OCI-LY1 (cell line): Measurements from ENCODE around the gene COQ4.

Source experiments
- H2AFZ ChIP-seq: fragments of 200-600 bp; sonication (generic), shearing (Covaris generic); 2 replicates; pipeline ENCODE4 v1.6.0; 2014; ENCODE audit warnings: antibody characterized with exemption, mild to moderate bottlenecking, low read length
- H3F3A ChIP-seq: fragments of 200-600 bp; sonication (generic), shearing (Covaris generic); 2 replicates; pipeline ENCODE4 v1.6.0; 2014; ENCODE audit warnings: mild to moderate bottlenecking, antibody characterized with exemption, low read length, moderate library complexity; ENCODE audit not compliant: insufficient read depth
- H3K27ac ChIP-seq: fragments of 200-600 bp; sonication (generic); 2 replicates; pipeline ENCODE4 v1.5.1; 2014; ENCODE audit warnings: low read length, mixed run types, mild to moderate bottlenecking, low read depth; ENCODE audit not compliant: poor library complexity, severe bottlenecking
- H3K27me3 ChIP-seq: fragments of 200-600 bp; sonication (generic); 2 replicates; pipeline ENCODE4 v1.6.0; 2014; ENCODE audit warnings: antibody characterized with exemption, mild to moderate bottlenecking, low read length, moderate library complexity; ENCODE audit not compliant: insufficient read depth
- H3K36me3 ChIP-seq: fragments of 200-600 bp; sonication (generic); 2 replicates; pipeline ENCODE4 v1.6.1; 2014; ENCODE audit warnings: mild to moderate bottlenecking, antibody characterized with exemption, low read length, moderate library complexity, mixed read lengths; ENCODE audit not compliant: insufficient read depth
- H3K4me1 ChIP-seq: fragments of 200-600 bp; sonication (generic); 2 replicates; pipeline ENCODE4 v1.5.1; 2014; ENCODE audit warnings: mild to moderate bottlenecking, low read length, moderate library complexity; ENCODE audit not compliant: insufficient read depth, severe bottlenecking
- H3K4me2 ChIP-seq: fragments of 200-600 bp; sonication (generic), shearing (Covaris generic); 2 replicates; pipeline ENCODE4 v1.6.1; 2014; ENCODE audit warnings: low read length
- H3K4me3 ChIP-seq: fragments of 200-600 bp; sonication (generic); 2 replicates; pipeline ENCODE4 v1.5.1; 2014; ENCODE audit warnings: low read length, low read depth, mild to moderate bottlenecking, mixed read lengths; ENCODE audit not compliant: poor library complexity, severe bottlenecking
- H3K79me2 ChIP-seq: fragments of 200-600 bp; shearing (Covaris generic); 2 replicates; pipeline ENCODE4 v1.6.1; 2016; ENCODE audit warnings: mixed run types, low read length, mixed read lengths; ENCODE audit not compliant: insufficient read depth
- H3K9ac ChIP-seq: fragments of 200-600 bp; sonication (generic), shearing (Covaris generic); 2 replicates; pipeline ENCODE4 v1.6.1; 2014; ENCODE audit warnings: mild to moderate bottlenecking, low read length, mixed read lengths
- H3K9me2 ChIP-seq: fragments of 200-600 bp; sonication (generic), shearing (Covaris generic); 2 replicates; pipeline ENCODE4 v1.6.1; 2014; ENCODE audit warnings: low read depth, mild to moderate bottlenecking, low read length, mixed read lengths
- H3K9me3 ChIP-seq: fragments of 200-600 bp; shearing (Covaris generic); 2 replicates; pipeline ENCODE4 v1.6.1; 2014; ENCODE audit warnings: low read length, mixed read lengths
- H4K20me1 ChIP-seq: fragments of 200-600 bp; sonication (generic), shearing (Covaris generic); 2 replicates; pipeline ENCODE4 v1.6.0; 2016; ENCODE audit warnings: mild to moderate bottlenecking, low read length; ENCODE audit not compliant: insufficient read depth
- EZH2 ChIP-seq: fragments of 200-600 bp; sonication (generic), shearing (Covaris generic); IDR thresholded peaks from 2 replicates; pipeline ENCODE4 v1.8.0; 2017; ENCODE audit warnings: borderline replicate concordance, mixed run types, mild to moderate bottlenecking, antibody characterized with exemption, low read length, moderate library complexity, mixed read lengths
- TF ChIP-seq, protein P1 (sequence below): fragments of 200-600 bp; sonication (generic), shearing (Covaris generic); IDR thresholded peaks from 2 replicates; pipeline ENCODE4 v1.5.1; 2017; ENCODE audit warnings: mild to moderate bottlenecking, antibody characterized with exemption, low read length, moderate library complexity, mixed read lengths

Gene COQ4

GRCh38 chr9:128297221-128297773 is 25.3 kb upstream of the COQ4 start:
- Histone ChIP-seq H4K20me1 (no peaks in the 10 kb centered on the region), H3K9ac (no peak overlapping the region), H3K4me2 (no peak overlapping the region), H3K9me3 (no peaks in the 10 kb centered on the region), H3K27ac (no peak overlapping the region), H3K79me2 (no peaks in the 10 kb centered on the region), H3K4me3 (no peak overlapping the region), H3F3A (no peaks in the 10 kb centered on the region), H3K9me2 (no peaks in the 10 kb centered on the region), H3K27me3 (no peaks in the 10 kb centered on the region), H2AFZ (no peak overlapping the region), H3K4me1 (peaks cover 10% of the 10 kb centered on the region), H3K36me3 (no peaks in the 10 kb centered on the region)
- no peak for TF ChIP-seq EZH2
- TF ChIP-seq, protein P1, sequence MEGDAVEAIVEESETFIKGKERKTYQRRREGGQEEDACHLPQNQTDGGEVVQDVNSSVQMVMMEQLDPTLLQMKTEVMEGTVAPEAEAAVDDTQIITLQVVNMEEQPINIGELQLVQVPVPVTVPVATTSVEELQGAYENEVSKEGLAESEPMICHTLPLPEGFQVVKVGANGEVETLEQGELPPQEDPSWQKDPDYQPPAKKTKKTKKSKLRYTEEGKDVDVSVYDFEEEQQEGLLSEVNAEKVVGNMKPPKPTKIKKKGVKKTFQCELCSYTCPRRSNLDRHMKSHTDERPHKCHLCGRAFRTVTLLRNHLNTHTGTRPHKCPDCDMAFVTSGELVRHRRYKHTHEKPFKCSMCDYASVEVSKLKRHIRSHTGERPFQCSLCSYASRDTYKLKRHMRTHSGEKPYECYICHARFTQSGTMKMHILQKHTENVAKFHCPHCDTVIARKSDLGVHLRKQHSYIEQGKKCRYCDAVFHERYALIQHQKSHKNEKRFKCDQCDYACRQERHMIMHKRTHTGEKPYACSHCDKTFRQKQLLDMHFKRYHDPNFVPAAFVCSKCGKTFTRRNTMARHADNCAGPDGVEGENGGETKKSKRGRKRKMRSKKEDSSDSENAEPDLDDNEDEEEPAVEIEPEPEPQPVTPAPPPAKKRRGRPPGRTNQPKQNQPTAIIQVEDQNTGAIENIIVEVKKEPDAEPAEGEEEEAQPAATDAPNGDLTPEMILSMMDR = no peak

DNA sequence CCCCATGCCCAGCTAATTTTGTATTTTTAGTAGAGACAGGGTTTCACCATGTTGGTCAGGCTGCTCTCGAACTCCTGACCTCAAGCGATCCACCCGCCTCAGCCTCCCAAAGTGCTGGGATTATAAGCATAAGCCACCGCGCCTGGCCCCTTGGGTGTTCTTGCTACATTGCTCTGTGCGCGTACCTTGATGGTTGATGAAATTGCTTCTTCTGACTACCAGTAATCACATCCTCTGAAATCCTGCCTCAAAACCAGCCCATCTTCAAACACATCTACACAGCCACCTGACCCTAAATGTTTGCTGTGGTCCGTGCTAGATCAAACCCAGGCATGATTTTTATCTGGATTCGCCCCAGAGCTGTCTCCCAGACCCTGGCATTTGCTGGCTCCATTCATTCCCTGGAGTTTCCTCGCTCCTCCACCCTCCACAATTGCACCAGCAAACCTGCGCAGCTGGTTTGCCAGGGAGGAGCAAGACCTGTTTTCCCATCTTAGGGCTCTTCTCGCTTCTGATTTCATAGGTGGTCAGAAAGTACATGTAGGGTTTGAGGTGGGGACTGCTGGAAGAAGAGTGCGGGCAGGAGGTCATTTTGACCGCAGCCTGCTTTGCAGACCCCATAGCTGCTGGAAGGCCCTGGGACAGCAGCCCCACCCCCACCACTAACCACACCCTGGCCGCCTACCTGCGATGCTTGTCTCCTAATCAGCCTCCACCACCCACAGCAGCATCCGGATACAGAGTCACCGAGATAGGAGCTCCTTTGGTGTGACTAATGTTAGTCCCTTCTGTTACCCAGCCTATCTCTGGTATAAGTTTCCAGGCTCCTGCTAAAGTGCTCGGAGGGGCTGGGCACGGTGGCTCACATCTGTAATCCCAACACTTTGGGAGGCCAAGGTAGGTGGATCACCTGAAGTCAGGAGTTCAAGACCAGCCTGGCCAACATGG is 23.8 kb upstream of the COQ4 start:
- H3K4me2 ChIP-seq = no peak overlapping the region
- H3K27ac ChIP-seq = no peak overlapping the region
- no peaks in the 10 kb centered on the region for H3K27me3 ChIP-seq
- H3K4me1 ChIP-seq = peaks cover 10% of the 10 kb centered on the region
- H3K36me3 ChIP-seq = no peaks in the 10 kb centered on the region
- H3K9me3 ChIP-seq = no peaks in the 10 kb centered on the region
- H3K9me2 ChIP-seq = no peaks in the 10 kb centered on the region
- TF ChIP-seq, protein P1 = no peak
- TF ChIP-seq EZH2 = no peak
- no peak overlapping the region for H3K9ac ChIP-seq
- H3K79me2 ChIP-seq = no peaks in the 10 kb centered on the region
- no peak overlapping the region for H2AFZ ChIP-seq
- H3K4me3 ChIP-seq = no peak overlapping the region
- H3F3A ChIP-seq = no peaks in the 10 kb centered on the region
- no peaks in the 10 kb centered on the region for H4K20me1 ChIP-seq

DNA sequence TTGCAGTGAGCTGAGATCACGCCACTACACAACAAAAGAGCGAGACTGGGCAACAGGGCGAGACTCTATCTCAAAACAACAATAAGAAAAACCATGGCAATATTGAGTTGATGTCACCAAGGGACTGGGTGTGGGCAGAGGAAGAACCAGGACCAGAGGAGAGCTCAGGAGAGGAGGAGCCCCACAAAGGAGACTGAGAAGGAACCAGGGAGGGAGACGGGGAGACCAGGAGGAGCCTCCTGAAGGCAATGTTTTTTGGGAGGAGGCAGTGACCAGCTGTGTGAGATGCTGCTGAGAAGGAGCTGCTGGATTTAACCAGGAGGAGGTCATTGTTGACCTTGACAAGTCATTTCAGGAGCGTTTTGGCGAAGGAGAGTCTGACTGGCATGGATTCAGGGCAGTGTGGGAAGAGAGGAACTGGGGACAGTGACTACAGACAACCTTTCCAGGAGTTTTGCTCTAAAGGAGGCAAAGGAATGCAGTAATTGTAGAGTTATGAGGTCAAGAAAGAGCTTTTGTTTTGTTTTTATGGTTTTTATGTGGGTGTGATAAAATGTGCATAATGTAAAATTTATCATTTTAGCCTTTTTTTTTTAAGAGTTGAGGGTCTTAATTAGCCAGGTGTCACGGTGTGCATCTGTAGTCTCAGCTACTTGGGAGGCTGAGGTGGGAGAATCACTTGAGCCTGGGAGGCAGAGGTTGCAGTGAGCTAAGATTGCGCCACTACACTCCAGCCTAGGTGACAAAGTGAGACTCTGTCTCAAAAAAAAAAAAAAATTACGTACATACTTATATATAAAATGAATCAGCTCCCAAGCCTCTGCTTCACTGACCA is 18.3 kb upstream of the COQ4 start:
- Histone ChIP-seq H3K4me1 (no peaks in the 10 kb centered on the region), H3K9me3 (no peaks in the 10 kb centered on the region), H3K9me2 (no peaks in the 10 kb centered on the region), H3K4me2 (no peak overlapping the region), H3K27me3 (no peaks in the 10 kb centered on the region), H3K4me3 (no peak overlapping the region), H2AFZ (no peak overlapping the region), H3K36me3 (peaks cover 17% of the 10 kb centered on the region), H3K27ac (no peak overlapping the region), H3F3A (no peaks in the 10 kb centered on the region), H3K9ac (no peak overlapping the region), H4K20me1 (no peaks in the 10 kb centered on the region), H3K79me2 (no peaks in the 10 kb centered on the region)
- TF ChIP-seq EZH2 = no peak
- TF ChIP-seq, protein P1 = no peak
